Lower lobe of right lung (tissue), 2 donors: ENCODE data around the gene JHY. TPM values are rescaled to one million over a fixed set of nuclear protein-coding genes. Genes with fewer than 3 reads are reported as not detected.

Experiments used
- ATAC-seq, 2 donors: fragments of 200-7000 bp; cut with Tn5 transposase; one replicate each; pipeline ENCODE4 v1.9.1; 2020 to 2022; ENCODE audit warnings: mild to moderate bottlenecking in 2 of 2, moderate library complexity in 2 of 2
- DNase-seq: peaks from one replicate; pipeline ENCODE4 v3.0.0-alpha.2; 2020
- H3K27ac ChIP-seq: fragments of 200-600 bp; one replicate; pipeline ENCODE4 v1.8.0; 2022
- H3K27me3 ChIP-seq: fragments of 200-600 bp; one replicate; pipeline ENCODE4 v1.8.0; 2022; ENCODE audit warnings: low read depth
- H3K36me3 ChIP-seq: fragments of 200-600 bp; one replicate; pipeline ENCODE4 v1.8.0; 2022; ENCODE audit warnings: mild to moderate bottlenecking
- H3K4me1 ChIP-seq: fragments of 200-600 bp; one replicate; pipeline ENCODE4 v1.8.0; 2022
- H3K4me3 ChIP-seq: fragments of 200-600 bp; one replicate; pipeline ENCODE4 v1.8.0; 2022; ENCODE audit warnings: mild to moderate bottlenecking
- H3K9me3 ChIP-seq: fragments of 200-600 bp; one replicate; pipeline ENCODE4 v1.8.0; 2022
- CTCF ChIP-seq: fragments of 200-600 bp; IDR thresholded peaks from one replicate; pipeline ENCODE4 v1.8.0; 2022; ENCODE audit warnings: antibody characterized with exemption, mild to moderate bottlenecking
- intact Hi-C: fragments of 100-400 bp; cut with DNase I; formaldehyde crosslinking; loops from one replicate; pipeline ENCODE4 v1.11.0; 2022
- total RNA-seq: library from RNA; stranded (reverse); fragmentation: NEBNext Ultra II Directional; extraction: Animal tissue kit (Norgen Biotek cat#: 25700); gene quantifications from one replicate; pipeline ENCODE4 v1.2.1, GENCODE V29; 2021
- donor health status: DM: no; HTN: yes; CAD: no; lungs with severe emphysema.

JHY gene
- total RNA-seq, 1 donor from 2014 or later: 10.4 TPM

DNA sequence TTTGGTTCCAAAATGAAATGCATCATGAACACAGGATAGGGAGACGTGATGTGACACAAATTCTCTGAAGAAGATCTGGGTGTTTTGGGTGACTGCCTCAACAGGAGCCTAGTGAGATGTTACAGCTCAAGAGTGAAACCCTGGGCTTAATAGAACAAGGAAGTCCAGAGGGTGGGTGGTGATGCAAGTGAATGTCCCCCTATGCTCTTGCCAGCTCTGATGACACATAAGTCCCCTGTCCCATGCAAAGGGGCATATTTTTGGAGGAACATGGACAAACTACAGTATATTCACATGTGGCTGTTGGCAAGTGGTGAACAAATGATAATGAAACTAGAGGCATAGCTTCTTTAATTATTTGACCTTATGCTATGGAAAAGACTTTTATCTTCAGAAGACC is 35.1 kb upstream of the JHY start:
- Histone ChIP-seq H3K9me3 (no peaks in the 10 kb centered on the region), H3K27ac (no peak overlapping the region), H3K4me1 (no peaks in the 10 kb centered on the region), H3K36me3 (no peaks in the 10 kb centered on the region), H3K4me3 (no peak overlapping the region), H3K27me3 (no peaks in the 10 kb centered on the region)
- ATAC-seq (peak; percentile 47 to 51), DNase-seq (no peak)
- TF ChIP-seq CTCF: no peak
- intact Hi-C loops: no loop called here

DNA sequence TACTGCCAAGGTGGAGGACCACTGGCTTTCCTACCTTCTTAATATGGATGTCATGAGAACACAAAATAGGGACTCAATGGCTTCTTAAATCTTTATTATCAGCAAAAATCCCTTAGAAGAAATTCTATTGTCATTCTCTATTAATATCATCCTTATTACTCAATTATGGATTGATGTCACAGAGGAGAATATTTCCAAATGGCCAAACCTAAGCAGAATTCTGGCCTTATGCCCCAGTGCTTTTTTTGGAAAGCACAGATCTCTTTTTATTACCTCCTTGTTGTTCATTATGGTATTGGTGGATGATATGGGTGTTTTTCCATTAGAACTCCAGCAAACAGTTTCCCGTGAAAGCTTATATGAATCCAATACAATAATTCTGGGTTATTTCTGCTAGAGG is 34.4 kb upstream of the JHY start:
- Histone ChIP-seq H3K4me3 (no peak overlapping the region), H3K27ac (no peak overlapping the region), H3K27me3 (no peaks in the 10 kb centered on the region), H3K9me3 (no peaks in the 10 kb centered on the region), H3K4me1 (no peaks in the 10 kb centered on the region), H3K36me3 (no peaks in the 10 kb centered on the region)
- intact Hi-C loops: no loop called here
- TF ChIP-seq CTCF: no peak
- DNase-seq: no peak
- no peak for ATAC-seq

DNA sequence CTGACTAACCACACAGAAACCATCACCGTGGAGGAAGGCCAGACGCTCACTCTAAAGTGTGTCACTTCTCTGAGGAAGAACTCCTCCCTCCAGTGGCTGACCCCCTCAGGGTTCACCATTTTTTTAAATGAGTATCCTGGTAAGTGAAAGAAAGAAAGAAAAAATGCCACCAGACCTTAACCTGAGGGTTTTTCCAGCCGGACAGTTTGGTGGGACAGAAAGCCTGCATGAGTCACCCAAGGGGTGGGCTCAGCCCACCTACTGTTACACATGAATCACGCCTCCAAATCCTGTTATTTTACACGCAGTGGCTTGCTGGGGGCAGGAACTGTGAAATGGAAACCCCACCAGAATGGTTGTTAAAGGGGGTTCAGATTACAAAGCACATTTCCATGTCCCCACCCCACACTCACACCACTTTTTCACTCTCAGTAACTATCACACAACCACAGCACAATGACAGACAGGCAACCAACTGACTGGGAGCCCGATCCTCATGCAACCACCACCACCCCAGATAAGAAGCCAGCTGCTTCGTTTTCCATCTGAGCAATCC is 32.4 kb upstream of the JHY start:
- Histone ChIP-seq H3K4me3 (no peak overlapping the region), H3K27me3 (no peaks in the 10 kb centered on the region), H3K9me3 (no peaks in the 10 kb centered on the region), H3K36me3 (no peaks in the 10 kb centered on the region), H3K27ac (no peak overlapping the region), H3K4me1 (no peaks in the 10 kb centered on the region)
- no peak for DNase-seq
- ATAC-seq: no peak
- intact Hi-C loops: loop anchor here (10.0 kb wide), 2 partner anchors 55 to 215 kb away; no protein-coding TSS in a partner anchor
- no peak for TF ChIP-seq CTCF

GRCh38 chr11:122851366-122851966 is 31.1 kb upstream of the JHY start:
- no peaks in the 10 kb centered on the region for H3K27me3 ChIP-seq
- no peaks in the 10 kb centered on the region for H3K9me3 ChIP-seq
- no peak for DNase-seq
- peak; percentile 45 to 55 for ATAC-seq
- H3K36me3 ChIP-seq: no peaks in the 10 kb centered on the region
- no peak overlapping the region for H3K4me3 ChIP-seq
- intact Hi-C loops: loop anchor here (10.0 kb wide), 2 partner anchors 57 to 217 kb away; no protein-coding TSS in a partner anchor
- no peak for TF ChIP-seq CTCF
- H3K4me1 ChIP-seq: no peaks in the 10 kb centered on the region
- H3K27ac ChIP-seq: no peak overlapping the region

GRCh38 chr11:122852074-122852795 is 30.3 kb upstream of the JHY start:
- no peaks in the 10 kb centered on the region for H3K4me1 ChIP-seq
- H3K27me3 ChIP-seq: no peaks in the 10 kb centered on the region
- H3K4me3 ChIP-seq: no peak overlapping the region
- TF ChIP-seq CTCF: no peak
- no peaks in the 10 kb centered on the region for H3K36me3 ChIP-seq
- intact Hi-C loops: loop anchor here (10.0 kb wide), 2 partner anchors 57 to 217 kb away; no protein-coding TSS in a partner anchor
- ATAC-seq (no peak), DNase-seq (no peak)
- no peak overlapping the region for H3K27ac ChIP-seq
- H3K9me3 ChIP-seq: no peaks in the 10 kb centered on the region
